Stimulated activated CD4-positive, alpha-beta T cell treated with anti-CD3 and anti-CD28 coated beads, Interleukin-1b, Interleukin-23, amount 100 ng/mL, for 24 hours (primary cell): ENCODE results near the gene PCDHGA2.
"Not testable (repeated sequence)": the region's sequence is repeated elsewhere in the genome, so short reads cannot be mapped to it uniquely, and the experiment has no call there.

ENCODE experiments used
- DNase-seq, 4 experiments: peaks; one replicate each; pipeline ENCODE4 v3.0.0-alpha.2; 2020; ENCODE audit warnings: low read depth in 4 of 4, low spot score in 1 of 4

PCDHGA2 gene

DNA sequence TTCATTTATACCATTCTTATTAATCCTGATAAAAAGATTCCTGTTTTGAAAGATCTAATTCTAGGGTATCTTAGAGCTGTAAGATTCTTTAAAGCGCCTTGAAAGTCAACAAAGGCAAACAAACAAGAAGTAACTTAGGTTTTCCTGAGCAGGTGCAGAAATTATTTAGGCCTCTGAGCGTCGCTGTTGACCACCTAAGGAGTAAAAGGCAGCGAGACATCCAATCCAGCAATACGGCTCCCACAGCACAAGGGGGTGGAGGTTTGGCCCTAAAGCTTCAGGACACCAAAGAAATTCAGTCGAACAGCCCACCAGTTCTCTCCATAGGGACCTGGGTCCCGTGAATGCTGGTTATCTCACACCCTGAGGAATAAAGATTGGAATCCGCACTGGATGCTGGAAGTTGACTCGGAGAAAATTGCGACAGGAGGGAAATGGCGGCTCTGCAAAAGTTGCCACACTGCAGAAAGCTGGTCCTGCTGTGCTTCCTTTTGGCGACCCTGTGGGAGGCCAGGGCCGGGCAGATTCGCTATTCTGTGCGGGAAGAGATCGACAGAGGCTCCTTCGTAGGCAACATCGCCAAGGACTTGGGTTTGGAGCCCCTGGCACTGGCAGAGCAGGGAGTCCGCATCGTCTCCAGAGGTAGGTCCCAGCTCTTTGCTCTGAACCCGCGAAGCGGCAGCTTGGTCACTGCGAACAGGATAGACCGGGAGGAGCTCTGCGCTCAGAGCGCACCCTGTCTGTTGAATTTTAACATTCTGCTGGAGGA lies at the start of gene PCDHGA2:
Gene PCDHGA2, plus strand, starts transcription at position 223 of the 769 bp plus-strand sequence.
- DNase-seq, result no peak

DNA sequence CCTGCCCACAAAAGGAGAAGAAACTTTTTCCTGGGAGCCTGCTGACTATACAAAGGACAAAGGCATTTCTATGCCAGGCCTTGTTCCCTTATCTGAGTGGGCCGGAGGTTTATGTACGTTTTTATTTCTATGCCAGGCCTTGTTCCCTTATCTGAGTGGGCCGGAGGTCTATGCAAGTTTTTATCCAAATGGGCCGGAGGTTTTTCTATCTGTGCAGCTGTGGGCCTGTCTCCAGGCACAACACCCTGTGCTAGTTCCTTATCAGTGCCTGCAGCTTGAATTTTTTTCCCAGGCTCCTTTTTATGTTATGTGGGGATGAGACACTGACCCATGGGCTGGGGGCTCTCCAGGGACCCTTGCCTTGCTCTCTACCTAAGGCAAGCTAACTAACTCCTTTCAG lies 40.2 kb upstream of the PCDHGA2 start:
- DNase-seq, result no peak

DNA sequence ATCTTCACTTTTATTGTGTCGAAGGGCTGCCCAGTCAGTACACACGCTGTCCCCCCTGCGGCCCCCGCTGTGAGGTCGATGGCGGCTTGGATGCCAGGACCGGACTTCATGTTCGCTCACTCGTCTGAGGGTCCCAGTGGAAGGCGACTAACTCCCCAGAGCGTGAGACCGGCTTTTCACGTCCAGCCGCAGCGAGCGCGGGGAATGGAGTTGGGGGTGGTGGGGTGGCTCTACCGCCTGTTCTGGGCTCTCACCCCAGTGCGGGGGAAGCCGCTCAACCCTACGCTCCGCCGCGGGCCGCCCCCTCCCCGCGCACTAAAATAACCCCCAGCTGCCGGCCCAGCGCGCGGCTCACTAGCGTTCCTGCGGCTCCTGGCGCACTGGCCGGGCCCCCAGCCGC lies 34.8 kb upstream of the PCDHGA2 start, which contains the start of gene SLC25A2:
Gene SLC25A2, minus strand, starts transcription at position 294 of the 400 bp plus-strand sequence. Its CDS starts 184 bp downstream, at position 110.
- DNase-seq, result no peak

DNA sequence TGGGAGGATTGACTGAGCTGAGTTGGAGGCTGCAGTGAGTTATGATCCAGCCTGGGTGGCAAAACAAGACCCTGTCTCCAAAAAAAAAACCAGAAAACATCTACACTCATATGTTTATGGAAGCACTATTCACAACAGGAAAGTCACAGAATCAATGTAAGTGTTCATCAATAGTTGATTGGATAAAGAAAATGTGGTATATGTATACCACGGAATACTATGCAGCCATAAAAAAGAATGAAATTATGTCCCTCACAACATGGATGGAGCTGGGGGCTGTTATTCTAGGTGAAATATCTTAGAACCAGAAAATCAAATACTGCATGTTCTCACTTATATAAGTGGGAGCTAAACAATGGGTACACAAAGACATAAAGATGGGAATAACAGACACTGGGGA lies 31.9 kb upstream of the PCDHGA2 start:
- DNase-seq, result no peak

DNA sequence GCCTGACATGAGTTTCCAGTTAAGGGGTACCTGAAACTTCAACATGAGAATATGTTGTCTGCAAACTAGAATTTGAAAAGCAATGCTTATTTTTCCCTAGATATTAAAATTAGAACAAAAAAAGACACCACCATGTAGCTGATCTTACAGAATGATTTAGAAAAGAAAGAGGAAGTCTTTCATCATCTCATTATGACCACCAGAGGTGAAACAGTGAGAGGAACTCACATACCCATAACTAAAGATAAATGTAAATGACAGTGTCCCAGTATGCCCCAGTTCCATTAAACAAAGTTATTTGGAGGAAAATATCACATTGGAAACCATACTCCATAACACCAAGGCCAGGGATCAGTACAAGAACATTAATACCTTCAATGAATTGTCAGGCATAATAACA lies 24.8 kb upstream of the PCDHGA2 start:
- DNase-seq, result no peak

DNA sequence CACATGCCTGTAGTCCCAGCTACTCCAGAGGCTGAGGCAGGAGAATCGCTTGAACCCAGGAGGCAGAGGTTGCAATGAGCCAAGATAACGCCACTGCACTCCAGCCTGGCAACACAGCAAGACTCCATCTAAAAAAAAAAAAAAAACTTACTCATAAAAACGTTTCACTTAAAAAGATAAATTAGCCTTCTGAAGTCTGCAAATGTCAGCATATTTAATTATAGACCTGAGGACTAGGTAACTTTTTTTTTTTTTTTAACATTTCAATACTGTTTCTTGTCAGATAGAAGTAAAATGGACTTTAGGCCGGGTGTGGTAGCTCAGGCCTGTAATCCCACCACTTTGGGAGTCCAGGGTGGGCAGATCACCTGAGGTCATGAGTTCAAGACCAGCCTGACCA lies 21.6 kb upstream of the PCDHGA2 start:
- DNase-seq, result not testable (repeated sequence)

DNA sequence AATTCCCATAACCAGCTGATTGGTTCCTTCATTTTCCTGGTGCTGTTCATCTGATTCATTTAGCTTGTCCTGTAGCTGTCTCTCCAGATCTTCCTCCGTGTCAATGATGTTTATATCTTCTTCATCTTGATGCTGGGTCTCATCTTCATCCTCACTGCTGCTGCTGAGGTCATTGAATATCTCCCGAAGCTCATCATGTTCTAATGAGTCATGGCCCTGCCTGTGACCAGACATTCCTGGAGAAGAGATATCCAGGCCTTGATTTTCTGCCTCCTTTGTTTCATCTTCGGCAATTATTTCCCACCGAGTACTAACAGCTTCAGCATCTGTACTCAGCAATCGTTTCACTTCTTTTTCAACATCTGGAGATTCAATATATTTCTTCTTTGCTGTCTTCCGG lies 19.4 kb upstream of the PCDHGA2 start:
- DNase-seq, result no peak

DNA sequence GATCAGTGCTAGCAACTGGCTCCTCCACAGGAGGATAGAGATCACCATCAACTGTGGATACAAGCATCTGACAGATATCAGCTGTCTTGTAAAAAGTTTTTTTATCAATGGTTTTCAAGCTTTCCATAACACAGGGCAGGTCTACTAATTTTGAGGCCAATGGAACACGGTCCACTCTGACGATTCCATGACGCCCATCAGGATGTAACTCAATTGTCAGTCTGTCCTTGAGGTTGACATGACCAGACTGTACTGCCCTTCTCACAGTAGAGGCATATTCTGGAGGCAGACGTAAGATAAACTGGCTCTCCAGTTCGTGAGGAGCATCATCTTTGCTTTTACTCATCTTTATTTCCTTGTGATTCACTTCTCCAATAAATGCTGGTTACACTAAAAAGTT lies 18.9 kb upstream of the PCDHGA2 start:
- DNase-seq, result no peak

DNA sequence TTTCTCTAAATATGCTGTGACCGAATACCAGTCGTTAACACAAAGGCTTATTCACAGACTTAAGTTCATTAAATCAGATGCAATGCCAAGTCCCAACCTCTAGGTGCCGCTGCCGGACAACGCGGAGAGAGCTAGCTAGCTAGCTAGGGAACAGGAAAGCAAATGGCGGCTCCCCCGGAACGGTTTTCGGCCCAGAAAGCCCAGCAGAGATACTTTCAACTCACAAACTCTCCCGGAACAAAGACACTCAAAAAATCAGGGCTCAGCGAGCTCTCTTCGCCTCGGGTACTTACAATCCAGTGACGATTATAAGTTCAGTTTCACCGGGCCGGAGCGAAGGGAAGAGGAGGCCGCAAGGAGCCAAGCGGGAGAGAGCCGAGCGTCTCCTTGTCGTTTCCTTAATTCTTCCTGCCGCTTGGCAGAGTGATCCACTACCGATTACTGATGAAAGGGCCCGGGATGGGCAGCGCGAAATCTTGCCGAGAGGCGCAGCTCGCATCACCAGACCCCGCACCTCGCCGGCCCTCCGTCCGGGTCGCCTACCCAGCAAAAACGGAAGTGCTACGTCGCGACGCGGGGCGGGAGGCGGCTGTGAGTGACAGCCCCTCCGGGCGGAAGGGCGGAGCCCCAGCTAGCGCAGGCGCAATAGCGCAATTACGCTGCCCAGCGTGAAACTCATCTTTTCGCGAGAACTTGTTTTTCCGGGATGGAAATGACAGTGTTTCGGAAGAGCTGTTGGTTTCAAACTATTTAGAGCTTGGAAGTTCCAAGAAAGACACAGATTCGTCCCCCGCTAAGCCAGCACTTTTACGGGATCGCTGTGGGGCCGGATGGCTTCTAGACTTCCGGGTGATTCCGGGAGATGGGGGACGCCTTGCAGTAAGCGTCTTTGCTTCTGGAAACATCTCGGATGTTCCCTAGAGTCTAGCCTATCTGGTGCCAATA lies 18.1 kb upstream of the PCDHGA2 start, which contains the start of gene TAF7:
Gene TAF7, minus strand, starts transcription at position 560 of the 945 bp plus-strand sequence. CDS start 740 bp downstream, outside the sequence.
- DNase-seq, result peak; percentile 79 to 90 (median 84)

DNA sequence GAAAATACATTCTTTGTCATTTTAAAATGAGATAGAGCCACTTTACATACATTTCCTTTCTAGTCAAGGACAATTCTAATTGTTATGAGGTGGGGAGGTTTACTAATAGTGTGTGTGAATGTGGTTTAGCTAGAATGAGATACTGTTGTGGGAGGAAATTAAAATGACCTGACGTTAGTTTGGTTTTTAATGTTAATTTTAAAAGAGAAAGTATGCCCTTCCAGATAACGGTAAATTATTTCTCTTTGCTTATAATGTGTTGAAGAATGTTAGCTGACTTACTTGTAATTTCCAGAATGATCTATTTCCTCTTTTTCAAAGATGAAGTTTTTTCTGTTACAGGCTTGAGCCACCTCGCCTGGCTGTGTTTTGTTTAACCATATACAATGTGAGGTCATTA lies 16.3 kb upstream of the PCDHGA2 start:
- DNase-seq, result no peak

DNA sequence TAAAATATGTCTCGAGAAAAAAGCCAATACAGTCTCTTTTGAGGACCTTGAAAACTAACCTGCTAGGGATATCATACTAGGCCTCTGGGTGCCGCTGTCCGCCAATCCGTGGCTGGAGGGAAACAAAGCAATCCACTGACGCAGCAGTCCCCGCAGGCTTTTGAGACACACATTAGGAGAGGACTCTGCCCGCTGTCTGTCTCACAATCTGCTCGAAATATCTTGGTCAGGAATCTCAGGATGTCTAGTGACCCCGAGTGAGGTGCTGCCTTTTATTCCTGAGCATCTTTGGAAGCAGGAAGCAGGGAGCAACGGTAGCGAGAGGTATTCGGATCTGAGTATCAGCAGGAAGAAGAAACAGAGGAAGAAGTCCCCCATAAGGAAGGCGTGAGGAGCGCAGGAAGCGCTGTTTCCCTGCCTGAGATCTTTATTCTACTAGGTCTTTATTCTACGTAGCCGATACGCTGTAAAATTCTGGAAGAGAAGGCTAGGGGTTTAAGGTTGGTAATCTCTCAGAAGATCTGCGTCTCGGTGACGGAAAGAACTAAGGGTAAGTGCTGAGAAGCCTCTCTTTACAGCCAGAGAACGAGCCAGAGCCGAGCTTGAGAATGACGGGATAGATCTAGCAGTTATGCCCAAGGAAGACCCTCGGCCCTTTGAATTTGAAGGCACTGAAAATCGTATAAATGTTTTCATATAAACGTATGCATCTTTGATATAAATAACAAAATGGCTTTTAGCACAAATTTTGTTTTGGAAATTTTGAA lies 12.3 kb upstream of the PCDHGA2 start:
- DNase-seq, result peak; percentile 13 to 53 (median 37)

DNA sequence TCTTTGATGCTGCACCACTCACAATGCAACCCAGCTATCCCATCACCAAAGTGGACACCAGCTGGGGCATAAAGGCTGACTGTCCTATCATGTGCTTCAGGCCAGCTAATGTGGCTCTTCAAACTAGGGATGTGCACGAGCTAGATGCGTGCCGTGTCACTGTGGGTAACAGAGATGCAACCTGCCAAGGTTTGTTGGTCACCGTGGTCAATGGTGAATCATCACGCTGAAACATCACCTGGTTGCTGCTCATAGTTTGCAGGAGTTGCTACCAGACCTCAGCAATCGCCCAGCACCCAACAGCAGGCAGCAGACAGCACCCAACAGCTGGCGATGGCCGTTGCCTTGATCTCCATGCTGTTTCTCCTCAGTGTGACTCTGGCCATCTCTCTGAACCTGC lies 10.3 kb upstream of the PCDHGA2 start:
- no peak for DNase-seq

DNA sequence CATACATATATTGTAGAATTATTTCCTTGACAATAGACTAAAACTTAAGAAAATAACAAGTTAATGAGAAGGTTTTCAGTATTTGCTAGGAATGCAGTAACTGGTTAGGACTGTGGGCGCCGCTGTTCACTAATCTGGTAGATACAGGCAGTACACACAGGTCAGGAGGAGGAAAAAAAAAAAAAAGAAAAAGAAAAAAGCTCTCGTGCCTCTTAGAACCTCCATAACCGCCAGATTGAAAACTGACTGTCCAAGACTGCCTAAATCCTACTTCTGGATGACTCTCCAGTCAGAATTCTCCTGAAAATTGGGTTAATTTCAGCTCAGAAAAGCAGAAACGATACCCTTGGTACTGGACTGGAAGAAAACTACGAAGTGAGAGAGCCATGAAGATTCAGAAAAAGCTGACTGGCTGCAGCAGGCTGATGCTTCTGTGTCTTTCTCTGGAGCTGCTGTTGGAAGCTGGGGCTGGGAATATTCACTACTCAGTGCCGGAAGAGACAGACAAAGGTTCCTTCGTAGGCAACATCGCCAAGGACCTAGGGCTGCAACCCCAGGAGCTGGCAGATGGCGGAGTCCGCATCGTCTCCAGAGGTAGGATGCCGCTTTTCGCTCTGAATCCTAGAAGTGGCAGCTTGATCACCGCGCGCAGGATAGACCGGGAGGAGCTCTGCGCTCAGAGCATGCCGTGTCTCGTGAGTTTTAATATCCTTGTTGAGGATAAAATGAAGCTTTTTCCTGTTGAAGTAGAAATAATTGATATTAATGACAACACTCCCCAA lies 8.1 kb upstream of the PCDHGA2 start, which contains the start of gene PCDHGA1:
Gene PCDHGA1, plus strand, starts transcription at position 216 of the 782 bp plus-strand sequence.
- DNase-seq, result no peak

DNA sequence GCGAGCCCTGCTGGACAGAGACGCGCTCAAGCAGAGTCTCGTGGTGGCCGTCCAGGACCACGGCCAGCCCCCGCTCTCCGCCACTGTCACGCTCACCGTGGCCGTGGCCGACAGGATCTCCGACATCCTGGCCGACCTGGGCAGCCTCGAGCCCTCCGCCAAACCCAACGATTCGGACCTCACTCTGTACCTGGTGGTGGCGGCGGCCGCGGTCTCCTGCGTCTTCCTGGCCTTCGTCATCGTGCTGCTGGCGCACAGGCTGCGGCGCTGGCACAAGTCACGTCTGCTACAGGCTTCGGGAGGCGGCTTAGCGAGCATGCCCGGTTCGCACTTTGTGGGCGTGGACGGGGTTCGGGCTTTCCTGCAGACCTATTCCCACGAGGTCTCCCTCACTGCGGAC lies 6.0 kb upstream of the PCDHGA2 start:
- not testable (repeated sequence) for DNase-seq

DNA sequence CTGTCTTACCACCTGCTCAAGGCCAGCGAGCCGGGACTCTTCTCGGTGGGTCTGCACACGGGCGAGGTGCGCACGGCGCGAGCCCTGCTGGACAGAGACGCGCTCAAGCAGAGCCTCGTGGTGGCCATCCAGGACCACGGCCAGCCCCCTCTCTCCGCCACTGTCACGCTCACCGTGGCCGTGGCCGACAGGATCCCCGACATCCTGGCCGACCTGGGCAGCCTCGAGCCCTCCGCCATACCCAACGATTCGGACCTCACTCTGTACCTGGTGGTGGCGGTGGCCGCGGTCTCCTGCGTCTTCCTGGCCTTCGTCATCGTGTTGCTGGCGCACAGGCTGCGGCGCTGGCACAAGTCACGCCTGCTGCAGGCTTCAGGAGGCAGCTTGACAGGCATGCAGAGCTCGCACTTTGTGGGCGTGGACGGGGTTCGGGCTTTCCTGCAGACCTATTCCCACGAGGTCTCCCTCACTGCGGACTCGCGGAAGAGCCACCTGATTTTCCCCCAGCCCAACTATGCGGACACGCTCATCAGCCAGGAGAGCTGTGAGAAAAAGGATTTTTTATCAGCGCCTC lies 2.3 kb downstream of the PCDHGA2 start:
- not testable (repeated sequence) for DNase-seq

DNA sequence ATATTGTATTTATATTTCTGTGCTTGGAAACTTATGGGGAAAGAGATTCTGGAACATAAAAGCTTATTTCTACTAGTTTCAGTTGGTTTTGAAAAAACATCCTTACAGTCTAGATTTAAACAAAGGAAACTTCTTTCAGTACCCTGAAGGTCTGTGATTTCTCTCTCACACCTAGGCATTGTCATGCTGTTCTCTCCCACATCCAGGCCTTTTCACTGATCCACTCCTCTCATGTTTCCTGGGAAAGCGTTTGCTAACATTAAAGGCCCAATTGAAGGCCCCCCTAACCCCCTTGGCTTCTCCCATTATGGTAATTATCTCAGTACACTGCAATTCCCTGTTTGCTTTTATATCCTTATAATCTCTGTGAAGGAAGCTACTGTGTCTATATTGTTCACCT lies 4.2 kb downstream of the PCDHGA2 start:
- DNase-seq, result no peak

DNA sequence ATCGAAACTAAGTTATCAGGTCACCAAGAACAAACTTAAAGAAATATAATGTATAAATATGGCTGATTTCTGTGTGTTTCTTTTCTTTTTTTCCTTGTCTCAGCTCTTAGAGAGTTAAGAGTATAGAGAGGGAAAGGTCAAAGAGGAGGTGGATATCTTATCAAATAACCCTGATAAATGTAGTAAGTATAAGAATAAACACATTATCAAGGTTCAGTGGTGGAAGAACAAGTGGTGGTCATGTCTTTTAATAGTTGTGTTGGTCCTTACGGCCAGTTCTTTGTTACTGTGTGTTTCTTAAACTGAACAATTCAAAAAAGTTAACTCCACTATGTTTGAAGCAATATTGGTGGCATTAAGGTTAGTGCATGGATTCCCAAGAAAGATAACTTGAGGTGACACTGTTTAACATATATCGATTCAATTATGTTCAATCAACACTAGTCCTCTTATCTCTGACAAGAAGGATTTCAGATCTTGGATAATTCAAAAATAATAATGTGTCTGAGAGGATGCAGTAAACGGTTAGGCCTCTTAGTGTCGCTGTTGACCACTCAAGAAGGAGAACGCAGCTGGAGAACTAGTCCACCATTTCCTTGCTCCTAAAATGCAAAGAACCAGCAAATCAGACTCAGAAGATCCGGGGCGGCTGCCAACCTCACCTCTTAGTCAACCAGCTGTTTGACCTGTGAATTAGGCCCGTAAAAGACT lies 4.8 kb downstream of the PCDHGA2 start, which contains the start of gene PCDHGA3:
Gene PCDHGA3, plus strand, starts transcription at position 588 of the 711 bp plus-strand sequence. CDS start 205 bp downstream, outside the sequence.
- no peak for DNase-seq

DNA sequence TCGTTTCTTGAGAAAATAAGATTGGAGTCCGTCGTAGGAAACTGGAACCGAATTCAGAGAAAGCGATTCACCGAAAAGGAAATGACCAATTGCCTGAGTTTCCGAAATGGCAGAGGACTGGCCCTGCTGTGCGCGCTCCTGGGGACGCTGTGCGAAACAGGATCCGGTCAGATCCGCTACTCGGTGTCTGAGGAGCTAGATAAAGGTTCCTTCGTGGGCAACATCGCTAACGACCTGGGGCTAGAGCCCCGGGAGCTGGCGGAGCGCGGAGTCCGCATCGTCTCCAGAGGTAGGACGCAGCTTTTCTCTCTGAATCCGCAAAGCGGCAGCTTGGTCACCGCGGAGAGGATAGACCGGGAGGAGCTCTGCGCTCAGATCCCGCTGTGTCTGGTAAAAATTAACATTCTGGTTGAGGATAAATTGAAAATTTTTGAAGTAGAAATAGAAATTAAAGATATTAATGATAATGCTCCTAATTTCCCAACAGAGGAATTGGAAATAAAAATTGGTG lies 5.4 kb downstream of the PCDHGA2 start:
- no peak for DNase-seq

DNA sequence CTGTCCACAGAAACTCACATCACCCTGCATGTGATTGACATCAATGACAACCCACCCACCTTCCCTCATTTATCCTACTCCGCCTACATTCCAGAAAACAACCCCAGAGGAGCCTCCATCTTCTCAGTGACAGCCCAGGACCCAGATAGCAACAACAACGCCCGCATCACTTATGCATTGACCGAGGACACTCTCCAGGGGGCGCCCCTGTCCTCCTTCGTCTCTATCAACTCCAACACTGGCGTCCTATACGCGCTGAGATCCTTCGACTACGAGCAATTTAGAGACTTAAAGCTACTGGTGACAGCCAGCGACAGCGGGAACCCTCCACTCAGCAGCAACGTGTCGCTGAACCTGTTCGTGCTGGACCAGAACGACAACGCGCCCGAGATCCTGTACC lies 6.8 kb downstream of the PCDHGA2 start:
- DNase-seq, result no peak
